Hypothalamus (tissue), 51 donors: ENCODE measurements around the gene MAD2L1BP.

ENCODE experiments used
- DNase-seq, 51 donors: peaks; one replicate each; lab custom pipeline; 2025; lab: John Stamatoyannopoulos, UW

The MAD2L1BP gene

GRCh38 chr6:43665376-43665775, 29.7 kb downstream of the MAD2L1BP start:
- no peak for DNase-seq

- DNase-seq = no peak
Observed at GRCh38 chr6:43666196-43666920, 30.7 kb downstream of the MAD2L1BP start.

- peak in 50 of 51 donors; percentile 18 to 88 (median 66) for DNase-seq
Observed at GRCh38 chr6:43667245-43668150, 31.9 kb downstream of the MAD2L1BP start.

GRCh38 chr6:43668151-43669028, 32.8 kb downstream of the MAD2L1BP start:
- DNase-seq = peak in 34 of 51 donors; percentile 18 to 79 (median 50)

GRCh38 chr6:43669050-43669921, 33.6 kb downstream of the MAD2L1BP start:
- DNase-seq = peak in 33 of 51 donors; percentile 10 to 69 (median 35)

- peak in 1 of 51 donors; percentile 35 for DNase-seq
Observed at GRCh38 chr6:43669922-43670622, 34.4 kb downstream of the MAD2L1BP start.

- no peak for DNase-seq
Observed at GRCh38 chr6:43670623-43670986, 35.0 kb downstream of the MAD2L1BP start.

- no peak for DNase-seq
Observed at GRCh38 chr6:43671011-43671800, 35.6 kb downstream of the MAD2L1BP start.

GRCh38 chr6:43671801-43672690, 36.4 kb downstream of the MAD2L1BP start:
- no peak for DNase-seq

GRCh38 chr6:43673444-43674084, 37.9 kb downstream of the MAD2L1BP start:
- peak in 27 of 51 donors; percentile 5 to 68 (median 39) for DNase-seq

- DNase-seq = no peak
Observed at GRCh38 chr6:43674291-43674690, 38.7 kb downstream of the MAD2L1BP start.

GRCh38 chr6:43674921-43675320, 39.3 kb downstream of the MAD2L1BP start:
- DNase-seq = no peak

- no peak for DNase-seq
Observed at GRCh38 chr6:43676962-43677606, 41.4 kb downstream of the MAD2L1BP start.

GRCh38 chr6:43677759-43678158, 42.1 kb downstream of the MAD2L1BP start:
- DNase-seq = no peak

- DNase-seq = no peak
Observed at GRCh38 chr6:43678341-43678740, 42.7 kb downstream of the MAD2L1BP start.

GRCh38 chr6:43679057-43679456, 43.4 kb downstream of the MAD2L1BP start:
- DNase-seq = peak in 1 of 51 donors; percentile 40
